Mesothelial cell of epicardium (in vitro differentiated cells): ENCODE measurements around the gene FSTL1. TPM values are rescaled to one million over a fixed set of nuclear protein-coding genes. Genes with fewer than 3 reads are reported as not detected.

Experiments used
- DNase-seq, 2 experiments: peaks; one replicate each; pipeline ENCODE4 v3.0.0; 2021; ENCODE audit warnings: low spot score in 2 of 2; ENCODE audit not compliant: unreplicated experiment in 2 of 2
- H3K27ac Mint-ChIP-seq: 2 replicates; pipeline ENCODE4 v1.8.0; 2021; ENCODE audit warnings: mixed read lengths
- H3K27me3 Mint-ChIP-seq: 2 replicates; pipeline ENCODE4 v1.8.0; 2021; ENCODE audit warnings: low read depth, mixed read lengths
- H3K36me3 Mint-ChIP-seq: 2 replicates; pipeline ENCODE4 v1.8.0; 2021; ENCODE audit warnings: mixed read lengths
- H3K4me1 Mint-ChIP-seq: 2 replicates; pipeline ENCODE4 v1.8.0; 2021; ENCODE audit warnings: mixed read lengths
- H3K4me3 Mint-ChIP-seq: 2 replicates; pipeline ENCODE4 v1.8.0; 2021; ENCODE audit warnings: mild to moderate bottlenecking, moderate library complexity, mixed read lengths
- H3K9me3 Mint-ChIP-seq: 2 replicates; pipeline ENCODE4 v1.8.0; 2021; ENCODE audit warnings: mixed read lengths
- CTCF ChIP-seq: fragments of 200-600 bp; sonication (generic); IDR thresholded peaks from one replicate; pipeline ENCODE4 v1.5.0; 2021; ENCODE audit warnings: antibody characterized with exemption; ENCODE audit not compliant: unreplicated experiment
- total RNA-seq: library from RNA; stranded (reverse); gene quantifications from 3 replicates; pipeline ENCODE4 v1.2.1, GENCODE V29; 2021

The FSTL1 gene
- total RNA-seq, 1 donor from 2014 or later, result 734 TPM

DNA sequence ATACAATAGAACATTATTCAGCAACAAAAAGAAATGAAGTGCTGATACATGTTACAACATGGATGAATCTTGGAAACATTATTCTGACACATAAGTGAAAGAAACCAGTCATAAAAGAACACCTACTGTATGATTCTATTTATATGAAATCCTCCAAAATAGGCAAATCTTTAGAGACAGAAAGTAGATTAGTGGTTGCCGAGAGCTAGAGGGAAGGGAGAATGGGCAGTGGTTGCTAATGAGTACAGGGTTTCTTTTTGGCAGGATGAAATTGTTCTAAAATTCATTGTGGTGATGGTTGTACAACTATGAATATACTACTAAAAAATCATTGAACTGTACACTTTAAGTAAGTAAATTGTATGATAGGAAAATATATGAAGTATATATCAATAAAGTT is 95.3 kb downstream of the FSTL1 start:
- Mint-ChIP-seq H3K36me3 (no peaks in the 10 kb centered on the region), H3K4me1 (no peaks in the 10 kb centered on the region), H3K27me3 (peaks cover 11% of the 10 kb centered on the region), H3K4me3 (no peak overlapping the region), H3K27ac (no peak overlapping the region), H3K9me3 (no peaks in the 10 kb centered on the region)
- no peak for DNase-seq
- TF ChIP-seq CTCF, result no peak

DNA sequence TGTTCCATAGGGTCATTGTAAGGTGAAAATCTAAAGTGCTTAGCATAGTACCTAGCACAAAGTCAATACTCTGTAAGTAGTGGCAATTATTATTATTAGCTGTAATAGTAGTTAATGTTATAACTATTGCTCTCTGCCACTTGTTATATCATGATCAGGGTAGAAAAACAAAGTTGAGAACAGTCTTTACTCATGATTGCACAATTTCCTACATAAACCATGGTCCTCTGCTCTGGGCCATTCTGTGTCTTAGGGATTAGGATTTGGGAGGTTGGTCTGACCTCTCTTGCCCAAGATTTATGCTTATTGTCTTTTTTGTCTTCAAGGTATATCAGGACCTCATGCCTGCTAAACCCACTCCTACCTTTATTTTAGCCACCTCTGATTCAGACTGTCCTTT is 97.3 kb downstream of the FSTL1 start:
- Mint-ChIP-seq H3K4me3 (no peak overlapping the region), H3K27ac (no peak overlapping the region), H3K4me1 (peaks cover 6% of the 10 kb centered on the region), H3K9me3 (no peaks in the 10 kb centered on the region), H3K36me3 (no peaks in the 10 kb centered on the region), H3K27me3 (peaks cover 11% of the 10 kb centered on the region)
- TF ChIP-seq CTCF, result no peak
- no peak for DNase-seq

GRCh38 chr3:120352017-120352416 is 98.8 kb downstream of the FSTL1 start:
- no peak overlapping the region for H3K27ac Mint-ChIP-seq
- no peak overlapping the region for H3K4me3 Mint-ChIP-seq
- peaks cover 11% of the 10 kb centered on the region for H3K27me3 Mint-ChIP-seq
- no peaks in the 10 kb centered on the region for H3K36me3 Mint-ChIP-seq
- no peaks in the 10 kb centered on the region for H3K9me3 Mint-ChIP-seq
- H3K4me1 Mint-ChIP-seq, result peaks cover 17% of the 10 kb centered on the region
- no peak for DNase-seq
- no peak for TF ChIP-seq CTCF

GRCh38 chr3:120350401-120350941 is 100.3 kb downstream of the FSTL1 start:
- Mint-ChIP-seq H3K36me3 (peaks cover 1% of the 10 kb centered on the region), H3K4me1 (peaks cover 24% of the 10 kb centered on the region), H3K9me3 (no peaks in the 10 kb centered on the region), H3K27me3 (peaks cover 4% of the 10 kb centered on the region), H3K27ac (peak overlapping the region; percentile 98), H3K4me3 (peak overlapping the region; percentile 92)
- DNase-seq, result no peak
- no peak for TF ChIP-seq CTCF

- DNase-seq, result no peak
- Mint-ChIP-seq H3K4me3 (peak overlapping the region; percentile 92), H3K36me3 (peaks cover 1% of the 10 kb centered on the region), H3K27ac (peak overlapping the region; percentile 98), H3K27me3 (peaks cover 1% of the 10 kb centered on the region), H3K9me3 (no peaks in the 10 kb centered on the region), H3K4me1 (peaks cover 31% of the 10 kb centered on the region)
- TF ChIP-seq CTCF, result no peak
These were observed 101.0 kb downstream of the FSTL1 start for GRCh38 chr3:120349855-120350125.
